HCT116 (cell line): ENCODE measurements around the gene AMY1B.
"Not testable (repeated sequence)": the region's sequence is repeated elsewhere in the genome, so short reads cannot be mapped to it uniquely, and the experiment has no call there.

Experiments
- EZH2 ChIP-seq: fragments of 200-600 bp; sonication (generic); IDR thresholded peaks from 2 replicates; pipeline ENCODE4 v1.6.1; 2017; ENCODE audit warnings: antibody characterized with exemption, mixed run types
- TF ChIP-seq, protein P1 (sequence below): IDR thresholded peaks from 2 replicates; pipeline ENCODE4 v1.6.1; 2012; ENCODE audit warnings: low read depth
- TF ChIP-seq, protein P2 (sequence below), 3 experiments: fragments of 200-600 bp in 1 of 3; sonication (generic) in 1 of 3; IDR thresholded peaks in 2 of 3; conservative IDR thresholded peaks in 1 of 3; 2 replicates each; pipeline ENCODE4 v1.5.1; 2012 to 2017; ENCODE audit warnings: low read depth in 2 of 3, low read length in 2 of 3, antibody characterized with exemption in 1 of 3, borderline replicate concordance in 1 of 3, control low read depth in 1 of 3, mild to moderate bottlenecking in 1 of 3, mixed read lengths in 1 of 3, mixed run types in 1 of 3, moderate library complexity in 1 of 3; ENCODE audit not compliant: insufficient read depth in 1 of 3

DNA sequence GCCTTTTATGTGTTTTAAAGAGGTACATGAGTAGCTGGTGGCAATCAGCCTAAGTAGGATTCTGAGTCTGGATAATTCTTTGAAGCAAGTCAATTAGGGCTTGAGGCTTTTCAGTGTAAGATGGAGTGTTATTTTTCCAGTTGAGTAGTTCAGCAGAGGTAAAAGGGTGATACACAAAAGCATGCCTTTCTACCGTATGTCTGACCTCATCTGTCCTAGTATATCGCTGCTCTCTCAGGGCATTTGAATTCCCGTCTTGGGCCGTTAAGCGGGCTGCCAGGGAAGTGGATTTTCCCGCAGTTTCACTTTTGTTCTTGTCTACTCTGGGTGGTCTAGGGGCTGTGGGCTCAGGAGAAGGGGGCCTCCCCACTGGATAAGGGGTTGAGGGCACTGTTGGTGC lies 41.9 kb downstream of the AMY1B start:
- not testable (repeated sequence) for TF ChIP-seq EZH2
- TF ChIP-seq, protein P1, sequence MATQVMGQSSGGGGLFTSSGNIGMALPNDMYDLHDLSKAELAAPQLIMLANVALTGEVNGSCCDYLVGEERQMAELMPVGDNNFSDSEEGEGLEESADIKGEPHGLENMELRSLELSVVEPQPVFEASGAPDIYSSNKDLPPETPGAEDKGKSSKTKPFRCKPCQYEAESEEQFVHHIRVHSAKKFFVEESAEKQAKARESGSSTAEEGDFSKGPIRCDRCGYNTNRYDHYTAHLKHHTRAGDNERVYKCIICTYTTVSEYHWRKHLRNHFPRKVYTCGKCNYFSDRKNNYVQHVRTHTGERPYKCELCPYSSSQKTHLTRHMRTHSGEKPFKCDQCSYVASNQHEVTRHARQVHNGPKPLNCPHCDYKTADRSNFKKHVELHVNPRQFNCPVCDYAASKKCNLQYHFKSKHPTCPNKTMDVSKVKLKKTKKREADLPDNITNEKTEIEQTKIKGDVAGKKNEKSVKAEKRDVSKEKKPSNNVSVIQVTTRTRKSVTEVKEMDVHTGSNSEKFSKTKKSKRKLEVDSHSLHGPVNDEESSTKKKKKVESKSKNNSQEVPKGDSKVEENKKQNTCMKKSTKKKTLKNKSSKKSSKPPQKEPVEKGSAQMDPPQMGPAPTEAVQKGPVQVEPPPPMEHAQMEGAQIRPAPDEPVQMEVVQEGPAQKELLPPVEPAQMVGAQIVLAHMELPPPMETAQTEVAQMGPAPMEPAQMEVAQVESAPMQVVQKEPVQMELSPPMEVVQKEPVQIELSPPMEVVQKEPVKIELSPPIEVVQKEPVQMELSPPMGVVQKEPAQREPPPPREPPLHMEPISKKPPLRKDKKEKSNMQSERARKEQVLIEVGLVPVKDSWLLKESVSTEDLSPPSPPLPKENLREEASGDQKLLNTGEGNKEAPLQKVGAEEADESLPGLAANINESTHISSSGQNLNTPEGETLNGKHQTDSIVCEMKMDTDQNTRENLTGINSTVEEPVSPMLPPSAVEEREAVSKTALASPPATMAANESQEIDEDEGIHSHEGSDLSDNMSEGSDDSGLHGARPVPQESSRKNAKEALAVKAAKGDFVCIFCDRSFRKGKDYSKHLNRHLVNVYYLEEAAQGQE = not testable (repeated sequence)
- TF ChIP-seq, protein P2, sequence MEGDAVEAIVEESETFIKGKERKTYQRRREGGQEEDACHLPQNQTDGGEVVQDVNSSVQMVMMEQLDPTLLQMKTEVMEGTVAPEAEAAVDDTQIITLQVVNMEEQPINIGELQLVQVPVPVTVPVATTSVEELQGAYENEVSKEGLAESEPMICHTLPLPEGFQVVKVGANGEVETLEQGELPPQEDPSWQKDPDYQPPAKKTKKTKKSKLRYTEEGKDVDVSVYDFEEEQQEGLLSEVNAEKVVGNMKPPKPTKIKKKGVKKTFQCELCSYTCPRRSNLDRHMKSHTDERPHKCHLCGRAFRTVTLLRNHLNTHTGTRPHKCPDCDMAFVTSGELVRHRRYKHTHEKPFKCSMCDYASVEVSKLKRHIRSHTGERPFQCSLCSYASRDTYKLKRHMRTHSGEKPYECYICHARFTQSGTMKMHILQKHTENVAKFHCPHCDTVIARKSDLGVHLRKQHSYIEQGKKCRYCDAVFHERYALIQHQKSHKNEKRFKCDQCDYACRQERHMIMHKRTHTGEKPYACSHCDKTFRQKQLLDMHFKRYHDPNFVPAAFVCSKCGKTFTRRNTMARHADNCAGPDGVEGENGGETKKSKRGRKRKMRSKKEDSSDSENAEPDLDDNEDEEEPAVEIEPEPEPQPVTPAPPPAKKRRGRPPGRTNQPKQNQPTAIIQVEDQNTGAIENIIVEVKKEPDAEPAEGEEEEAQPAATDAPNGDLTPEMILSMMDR (IDR thresholded peaks at IDR 0.05 in 2 of 3, conservative IDR thresholded peaks at IDR 0.05 in 1 of 3; ENCODE audit: borderline replicate concordance in 1 of 3, insufficient read depth in 1 of 3, low read depth in 2 of 3, low read length in 2 of 3) = not testable (repeated sequence)
